DMS53 (cell line): ENCODE data around the gene DIPK1B.
A peak's percentile ranks its signal among the peaks of the same experiment; 100 is the strongest.
"Not testable (repeated sequence)": the region's sequence is repeated elsewhere in the genome, so short reads cannot be mapped to it uniquely, and the experiment has no call there.

Source experiments
- DNase-seq: peaks from one replicate; lab custom pipeline; 2025; lab: John Stamatoyannopoulos, UW

Gene DIPK1B

GRCh38 chr9:136754059-136754572 lies 41.7 kb downstream of the DIPK1B start:
- DNase-seq, result peak; percentile 88

GRCh38 chr9:136754626-136755301 lies 42.4 kb downstream of the DIPK1B start:
- DNase-seq, result peak; percentile 58

- not testable (repeated sequence) for DNase-seq
Measured at GRCh38 chr9:136755302-136756133, 43.1 kb downstream of the DIPK1B start.

- DNase-seq, result no peak
Measured at GRCh38 chr9:136756134-136756438, 43.7 kb downstream of the DIPK1B start.

GRCh38 chr9:136756836-136757235 lies 44.5 kb downstream of the DIPK1B start:
- no peak for DNase-seq

- no peak for DNase-seq
Measured at GRCh38 chr9:136757328-136757727, 45.0 kb downstream of the DIPK1B start.

GRCh38 chr9:136757751-136758140 lies 45.4 kb downstream of the DIPK1B start:
- DNase-seq, result no peak

- no peak for DNase-seq
Measured at GRCh38 chr9:136759001-136759400, 46.6 kb downstream of the DIPK1B start.

GRCh38 chr9:136759436-136760325 lies 47.3 kb downstream of the DIPK1B start:
- no peak for DNase-seq

- no peak for DNase-seq
Measured at GRCh38 chr9:136760424-136760823, 48.1 kb downstream of the DIPK1B start.

GRCh38 chr9:136760834-136761544 lies 48.6 kb downstream of the DIPK1B start:
- peak; percentile 87 for DNase-seq

GRCh38 chr9:136761545-136761981 lies 49.2 kb downstream of the DIPK1B start:
- no peak for DNase-seq

- DNase-seq, result no peak
Measured at GRCh38 chr9:136762221-136762691, 49.9 kb downstream of the DIPK1B start.

GRCh38 chr9:136762915-136763648 lies 50.7 kb downstream of the DIPK1B start:
- peak; percentile 87 for DNase-seq

- DNase-seq, result no peak
Measured at GRCh38 chr9:136763649-136764035, 51.3 kb downstream of the DIPK1B start.

GRCh38 chr9:136764301-136764891 lies 52.0 kb downstream of the DIPK1B start, which contains the start of gene LCN15:
Gene LCN15, minus strand, starts transcription at chr9:136764518. Its CDS starts 30 bp downstream, at chr9:136764488.
- no peak for DNase-seq

GRCh38 chr9:136765041-136765440 lies 52.7 kb downstream of the DIPK1B start:
- DNase-seq, result no peak

- peak; percentile 39 for DNase-seq
Measured at GRCh38 chr9:136765745-136766409, 53.5 kb downstream of the DIPK1B start.

GRCh38 chr9:136766410-136767120 lies 54.2 kb downstream of the DIPK1B start:
- peak; percentile 93 for DNase-seq
